Renal cortical epithelial cell (primary cell): ENCODE data around the gene H2AZ2. TPM values are rescaled to one million over a fixed set of nuclear protein-coding genes. Genes with fewer than 3 reads are reported as not detected.
"Not testable (repeated sequence)": the region's sequence is repeated elsewhere in the genome, so short reads cannot be mapped to it uniquely, and the experiment has no call there.

ENCODE experiments used
- DNase-seq: peaks from one replicate; pipeline ENCODE4 v3.0.0-alpha.2; 2011; ENCODE audit warnings: low read depth
- total RNA-seq: library from RNA; depleted of rRNA; stranded (reverse); fragments of >200 nt; gene quantifications from 2 replicates; pipeline ENCODE4 v1.2.3, GENCODE V29; 2014

The H2AZ2 gene
- total RNA-seq, 1 donor from 2014 or later = 168 TPM

- DNase-seq = no peak
Observed at GRCh38 chr7:44814919-44815318, 33.0 kb downstream of the H2AZ2 start.

- no peak for DNase-seq
Observed at GRCh38 chr7:44811571-44811970, 36.3 kb downstream of the H2AZ2 start.

- DNase-seq = peak; percentile 63
Observed at GRCh38 chr7:44811093-44811492, 36.8 kb downstream of the H2AZ2 start.

- no peak for DNase-seq
Observed at GRCh38 chr7:44808914-44809393, 38.9 kb downstream of the H2AZ2 start.

GRCh38 chr7:44805950-44806349, 41.9 kb downstream of the H2AZ2 start:
- DNase-seq = no peak

GRCh38 chr7:44803828-44804519, 43.9 kb downstream of the H2AZ2 start:
- not testable (repeated sequence) for DNase-seq

GRCh38 chr7:44802418-44803025, 45.4 kb downstream of the H2AZ2 start:
- no peak for DNase-seq

- DNase-seq = no peak
Observed at GRCh38 chr7:44801890-44802289, 46.0 kb downstream of the H2AZ2 start.

- DNase-seq = no peak
Observed at GRCh38 chr7:44799939-44800338, 47.9 kb downstream of the H2AZ2 start.

GRCh38 chr7:44798649-44799305, 49.1 kb downstream of the H2AZ2 start:
- DNase-seq = no peak

- peak; percentile 71 for DNase-seq
Observed at GRCh38 chr7:44797329-44798258, 50.3 kb downstream of the H2AZ2 start.

- DNase-seq = peak; percentile 89
Observed at GRCh38 chr7:44796504-44797328, 51.2 kb downstream of the H2AZ2 start, which contains the start of gene PPIA. Gene PPIA (plus strand): TSS chr7:44796681. CDS start chr7:44796725, 44 bp downstream.

- DNase-seq = no peak
Observed at GRCh38 chr7:44796034-44796503, 51.8 kb downstream of the H2AZ2 start.

GRCh38 chr7:44794331-44794730, 53.6 kb downstream of the H2AZ2 start:
- DNase-seq = no peak

GRCh38 chr7:44793919-44794318, 54.0 kb downstream of the H2AZ2 start:
- DNase-seq = peak; percentile 52

GRCh38 chr7:44791278-44792219, 56.3 kb downstream of the H2AZ2 start:
- DNase-seq = peak; percentile 55

- DNase-seq = no peak
Observed at GRCh38 chr7:44789990-44790389, 57.9 kb downstream of the H2AZ2 start.

GRCh38 chr7:44787762-44788161, 60.1 kb downstream of the H2AZ2 start:
- no peak for DNase-seq

- no peak for DNase-seq
Observed at GRCh38 chr7:44787041-44787440, 60.8 kb downstream of the H2AZ2 start.
